Activated CD8-positive, alpha-beta memory T cell treated with anti-CD3 and anti-CD28 coated beads, Interleukin-2, amount 50 U/mL, for 24 hours (primary cell): Measurements from ENCODE around the gene ZSWIM1.
"Not testable (repeated sequence)": the region's sequence is repeated elsewhere in the genome, so short reads cannot be mapped to it uniquely, and the experiment has no call there.

Source experiments
- DNase-seq: peaks from one replicate; pipeline ENCODE4 v3.0.0-alpha.2; 2020; ENCODE audit errors: extremely low read depth

ZSWIM1 gene

DNA sequence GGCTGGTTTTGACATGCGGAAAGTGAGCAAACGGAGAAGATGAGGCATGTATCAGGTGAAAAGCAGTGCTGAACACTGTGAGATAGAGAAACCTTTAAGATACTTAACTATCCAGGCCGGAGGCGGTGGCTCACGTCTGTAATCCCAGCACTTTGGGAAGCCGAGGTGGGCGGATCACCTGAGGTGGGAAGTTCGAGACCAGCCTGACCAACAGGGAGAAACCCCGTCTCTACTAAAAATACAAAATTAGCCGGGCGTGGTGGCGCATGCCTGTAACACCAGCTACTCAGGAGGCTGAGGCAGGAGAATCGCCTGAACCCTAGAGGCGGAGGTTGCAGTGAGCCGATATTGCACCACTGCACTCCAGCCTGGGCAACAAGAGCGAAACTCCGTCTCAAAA, 50.7 kb downstream of the ZSWIM1 start:
- not testable (repeated sequence) for DNase-seq

DNA sequence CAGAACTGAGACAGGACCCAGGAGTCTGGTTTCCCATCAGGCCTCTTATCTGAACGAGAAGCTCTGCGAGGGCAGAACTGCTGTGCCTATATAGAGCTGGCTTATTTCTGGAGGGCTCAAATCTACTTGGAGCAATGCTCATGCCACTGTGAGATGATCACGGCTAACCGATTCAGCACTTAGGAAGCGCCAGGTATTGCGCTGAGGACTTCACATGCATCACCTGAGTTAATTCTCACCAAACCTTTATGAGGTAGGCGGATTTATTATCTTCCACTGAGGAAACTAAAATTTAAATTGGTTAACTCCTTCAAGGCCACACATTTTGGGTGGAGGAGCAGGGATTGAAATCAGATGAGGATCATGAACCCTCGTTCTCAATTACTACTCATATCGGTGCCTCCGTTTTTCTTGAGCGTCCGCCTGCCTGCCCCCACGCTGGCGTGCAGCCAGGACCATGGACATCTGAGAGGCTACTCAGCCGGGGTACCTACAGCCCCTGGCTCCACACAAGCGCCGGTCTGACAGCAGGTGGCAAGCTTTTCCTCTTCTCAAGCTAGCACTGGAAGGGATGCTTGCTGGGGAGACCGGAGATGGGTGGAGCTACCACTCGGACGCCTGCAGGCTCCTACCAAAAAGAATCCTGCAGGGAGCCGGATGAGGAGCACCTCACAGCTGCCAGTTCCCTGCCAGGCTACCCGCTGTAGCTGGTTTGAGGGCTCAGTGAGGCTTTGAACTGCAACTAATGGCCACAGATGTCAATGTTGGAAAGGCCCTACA, 52.4 kb downstream of the ZSWIM1 start:
- no peak for DNase-seq

DNA sequence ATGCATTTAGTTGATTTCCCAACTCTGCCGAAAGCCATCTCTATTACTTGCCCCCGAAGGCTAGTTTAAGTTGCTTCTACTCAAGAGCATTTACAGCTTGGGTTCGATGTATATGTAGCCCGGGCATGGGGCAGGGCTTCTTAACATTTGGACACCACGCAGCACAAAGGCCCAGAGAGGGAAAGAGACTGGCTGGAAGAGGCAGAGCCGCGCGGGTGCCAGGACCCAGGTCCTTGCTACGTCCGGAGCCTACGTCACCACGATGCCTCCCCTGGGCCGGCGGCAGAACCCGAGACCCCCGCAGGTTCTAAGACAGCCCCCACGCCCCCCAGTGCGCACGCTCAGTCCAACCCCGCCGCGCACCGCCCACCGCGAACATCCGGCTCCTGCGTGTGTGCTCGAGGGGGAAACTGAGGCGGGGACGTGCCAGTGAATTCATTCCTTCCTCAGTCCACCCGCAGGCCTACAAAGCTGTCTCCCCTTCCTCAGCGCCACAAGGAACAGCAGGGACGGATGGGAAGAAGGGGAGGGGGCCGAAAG, 53.1 kb downstream of the ZSWIM1 start:
- no peak for DNase-seq
